GM12874 (cell line): ENCODE measurements around the gene KCNJ10.

Experiments used
- TF ChIP-seq, protein P1 (sequence below): IDR thresholded peaks from 2 replicates; pipeline ENCODE4 v1.5.1; 2011; ENCODE audit warnings: low read depth, mild to moderate bottlenecking, control low read depth, low read length, moderate library complexity; ENCODE audit not compliant: insufficient read depth

The KCNJ10 gene

DNA sequence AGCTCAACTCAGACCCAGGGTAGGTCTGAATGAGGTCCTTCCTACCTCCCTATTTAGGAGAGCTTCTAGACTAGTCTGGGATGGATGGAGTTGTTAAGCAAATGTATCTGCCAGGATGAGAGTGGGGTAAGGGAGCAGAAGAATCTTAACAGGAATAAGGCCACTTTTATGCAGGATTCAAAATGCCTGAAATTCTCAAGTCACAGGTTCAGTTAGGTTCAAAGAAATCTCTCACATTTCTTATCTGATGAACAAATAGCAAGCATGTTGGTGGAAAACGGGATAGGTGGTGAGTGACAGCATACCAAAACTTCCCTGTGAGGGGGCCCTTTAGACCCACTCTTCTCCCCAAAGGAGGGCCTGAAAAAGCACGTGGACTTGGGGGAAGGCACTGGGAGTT lies 118.9 kb downstream of the KCNJ10 start:
- TF ChIP-seq, protein P1, sequence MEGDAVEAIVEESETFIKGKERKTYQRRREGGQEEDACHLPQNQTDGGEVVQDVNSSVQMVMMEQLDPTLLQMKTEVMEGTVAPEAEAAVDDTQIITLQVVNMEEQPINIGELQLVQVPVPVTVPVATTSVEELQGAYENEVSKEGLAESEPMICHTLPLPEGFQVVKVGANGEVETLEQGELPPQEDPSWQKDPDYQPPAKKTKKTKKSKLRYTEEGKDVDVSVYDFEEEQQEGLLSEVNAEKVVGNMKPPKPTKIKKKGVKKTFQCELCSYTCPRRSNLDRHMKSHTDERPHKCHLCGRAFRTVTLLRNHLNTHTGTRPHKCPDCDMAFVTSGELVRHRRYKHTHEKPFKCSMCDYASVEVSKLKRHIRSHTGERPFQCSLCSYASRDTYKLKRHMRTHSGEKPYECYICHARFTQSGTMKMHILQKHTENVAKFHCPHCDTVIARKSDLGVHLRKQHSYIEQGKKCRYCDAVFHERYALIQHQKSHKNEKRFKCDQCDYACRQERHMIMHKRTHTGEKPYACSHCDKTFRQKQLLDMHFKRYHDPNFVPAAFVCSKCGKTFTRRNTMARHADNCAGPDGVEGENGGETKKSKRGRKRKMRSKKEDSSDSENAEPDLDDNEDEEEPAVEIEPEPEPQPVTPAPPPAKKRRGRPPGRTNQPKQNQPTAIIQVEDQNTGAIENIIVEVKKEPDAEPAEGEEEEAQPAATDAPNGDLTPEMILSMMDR, result no peak

DNA sequence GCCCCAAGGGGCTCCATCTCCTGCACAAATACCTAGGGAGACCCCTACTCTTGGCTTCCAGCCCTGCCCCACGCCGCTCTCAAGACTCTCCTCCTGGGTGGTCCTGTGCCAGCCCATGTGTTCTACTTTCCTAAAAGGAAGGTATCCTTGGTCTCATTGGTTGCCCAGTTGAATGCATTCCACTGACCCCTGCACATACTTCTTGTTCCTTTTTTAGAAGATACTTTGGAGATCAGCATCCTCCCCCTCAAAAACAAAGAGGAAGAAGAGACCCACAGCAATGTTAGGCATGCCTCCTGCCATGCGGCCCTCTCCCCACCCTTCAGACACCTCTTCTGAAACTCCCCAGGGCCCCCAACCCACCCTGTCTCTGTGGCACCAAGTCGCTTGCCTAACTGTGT lies 120.0 kb downstream of the KCNJ10 start:
- TF ChIP-seq, protein P1, result no peak

DNA sequence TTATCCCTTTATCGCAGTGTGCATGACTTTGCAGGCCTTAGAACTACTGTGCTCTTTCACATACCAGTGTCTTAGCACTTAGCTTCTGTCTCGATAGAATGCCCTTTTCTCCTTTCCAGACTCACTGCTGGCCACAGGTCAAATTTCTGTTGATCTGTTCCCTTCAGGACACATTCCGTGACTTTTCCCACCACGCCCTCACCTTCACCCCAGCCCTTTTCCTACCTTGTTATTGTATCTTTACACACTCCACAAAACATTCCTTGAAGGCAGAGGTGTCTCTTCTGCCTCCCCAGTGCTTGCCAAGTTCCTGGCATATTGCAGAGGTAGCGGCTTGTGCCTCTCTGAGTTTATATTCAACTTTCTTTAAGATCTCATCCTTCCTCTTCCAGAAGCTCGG lies 120.8 kb downstream of the KCNJ10 start:
- TF ChIP-seq, protein P1, result no peak
